Measurements from ENCODE around the gene SLC22A16.

DNA sequence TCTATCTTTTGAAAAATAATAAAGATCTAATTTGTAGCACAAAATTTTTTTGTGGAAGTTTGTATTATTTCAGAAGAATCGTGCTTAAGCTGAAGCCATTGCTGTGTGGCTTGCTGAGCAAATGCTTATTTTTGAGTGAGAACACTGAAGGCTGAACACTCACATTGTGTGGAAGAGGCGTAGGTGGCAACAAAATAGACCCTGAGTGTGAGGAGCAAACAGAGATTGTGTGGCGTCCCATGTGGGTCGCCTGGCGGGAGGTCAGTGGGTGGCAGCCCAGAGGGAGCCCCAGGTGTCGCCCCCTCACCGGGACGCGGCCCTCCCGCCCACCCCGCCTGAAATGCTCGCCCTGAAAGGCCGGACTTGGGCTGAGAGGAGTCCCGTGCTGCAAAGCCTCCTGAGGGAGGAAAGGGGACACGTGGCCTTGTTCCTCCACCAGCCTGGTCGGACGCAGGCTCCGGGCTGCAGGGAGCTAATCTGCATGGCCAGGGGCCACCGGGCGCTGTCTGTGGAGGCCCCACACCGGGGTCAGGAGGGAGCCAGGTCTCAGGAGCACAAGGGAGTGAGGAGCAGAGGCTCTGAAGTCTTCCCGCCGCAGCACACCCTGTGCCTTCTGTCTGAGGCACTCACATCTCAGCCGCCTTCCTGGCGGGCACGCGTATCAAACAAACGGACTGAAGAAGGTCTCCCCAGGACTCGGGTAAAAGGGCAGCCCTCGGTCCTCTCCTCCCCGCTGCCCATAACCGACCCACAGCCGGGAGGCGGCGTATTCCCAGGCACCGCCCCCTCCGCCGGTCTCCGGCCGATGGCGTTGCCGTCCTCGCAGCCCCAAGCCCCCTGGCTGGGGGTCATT, 77.0 kb downstream of the SLC22A16 start:
- no peak for TF ChIP-seq POLR2A (IDR thresholded peaks at IDR 0.05; ENCODE audit: insufficient read depth in 1 of 2, low read depth in 2 of 2, low read length in 2 of 2)
- no peak for TF ChIP-seq KAT2B (IDR thresholded peaks at IDR 0.05; ENCODE audit: borderline replicate concordance, low read depth, low read length)
- TF ChIP-seq, protein P1, sequence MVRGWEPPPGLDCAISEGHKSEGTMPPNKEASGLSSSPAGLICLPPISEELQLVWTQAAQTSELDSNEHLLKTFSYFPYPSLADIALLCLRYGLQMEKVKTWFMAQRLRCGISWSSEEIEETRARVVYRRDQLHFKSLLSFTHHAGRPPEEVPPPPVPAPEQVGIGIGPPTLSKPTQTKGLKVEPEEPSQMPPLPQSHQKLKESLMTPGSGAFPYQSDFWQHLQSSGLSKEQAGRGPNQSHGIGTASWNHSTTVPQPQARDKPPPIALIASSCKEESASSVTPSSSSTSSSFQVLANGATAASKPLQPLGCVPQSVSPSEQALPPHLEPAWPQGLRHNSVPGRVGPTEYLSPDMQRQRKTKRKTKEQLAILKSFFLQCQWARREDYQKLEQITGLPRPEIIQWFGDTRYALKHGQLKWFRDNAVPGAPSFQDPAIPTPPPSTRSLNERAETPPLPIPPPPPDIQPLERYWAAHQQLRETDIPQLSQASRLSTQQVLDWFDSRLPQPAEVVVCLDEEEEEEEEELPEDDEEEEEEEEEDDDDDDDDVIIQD (CRISPR knock-in tag; IDR thresholded peaks at IDR 0.05; ENCODE audit: low read depth), result no peak

Measured in HepG2 (cell line).